IMR-90 (cell line): Measurements from ENCODE around the gene UBA7. TPM values are rescaled to one million over a fixed set of nuclear protein-coding genes. Genes with fewer than 3 reads are reported as not detected.

Experiments used
- ATAC-seq: fragments of 200-7000 bp; cut with Tn5 transposase; 2 replicates; pipeline ENCODE4 v1.9.1; 2020; ENCODE audit warnings: low read depth, mild to moderate bottlenecking, moderate library complexity
- BruUV-seq: library from RNA; stranded (reverse); fragments of 400-500 nt; replicated peaks from 2 replicates; lab custom pipeline; 2021; lab: Mats Ljungman, UMichigan
- CTCF ChIA-PET: fragments of 300-600 bp; formaldehyde crosslinking; extraction: SDS; loops from one replicate; lab custom pipeline; 2021; ENCODE audit warnings: antibody characterized with exemption; lab: Yijun Ruan, JAX
- POLR2A ChIA-PET: fragments of 300-600 bp; sonication (Branson Sonifier 250); formaldehyde crosslinking; loops from one replicate; lab custom pipeline; 2022; ENCODE audit warnings: antibody characterized with exemption; ENCODE audit not compliant: unreplicated experiment; lab: Charles Lee
- DNase-seq: peaks from one replicate; pipeline ENCODE4 v3.0.0; 2013
- H2AFZ ChIP-seq: replicated peaks from 2 replicates; pipeline ENCODE3; 2013; ENCODE audit warnings: low read length, mild to moderate bottlenecking; ENCODE audit not compliant: poor library complexity
- H2AK5ac ChIP-seq: 2 replicates; pipeline ENCODE4 v1.6.1; 2013; ENCODE audit warnings: low read depth, low read length, inconsistent platforms
- H2AK9ac ChIP-seq: replicated peaks from 2 replicates; pipeline ENCODE3; 2013; ENCODE audit warnings: mild to moderate bottlenecking, low read depth, low read length, moderate library complexity; ENCODE audit not compliant: poor library complexity
- H2BK120ac ChIP-seq: 2 replicates; pipeline ENCODE4 v1.6.1; 2013; ENCODE audit warnings: low read depth, low read length, inconsistent platforms
- H2BK15ac ChIP-seq: 3 replicates; pipeline ENCODE4 v1.6.1; 2013; ENCODE audit warnings: low read depth, low read length, inconsistent platforms
- H2BK20ac ChIP-seq: 2 replicates; pipeline ENCODE4 v1.6.1; 2013; ENCODE audit warnings: low read depth, mild to moderate bottlenecking, inconsistent platforms, low read length, moderate library complexity
- H2BK5ac ChIP-seq: 2 replicates; pipeline ENCODE4 v1.6.1; 2013; ENCODE audit warnings: mild to moderate bottlenecking, low read depth, low read length, inconsistent platforms; ENCODE audit not compliant: poor library complexity, severe bottlenecking
- H3K14ac ChIP-seq: replicated peaks from 2 replicates; pipeline ENCODE4 v1.6.1; 2013; ENCODE audit warnings: low read depth, low read length, inconsistent platforms
- H3K18ac ChIP-seq: 2 replicates; pipeline ENCODE4 v1.6.1; 2013; ENCODE audit warnings: low read depth, low read length, control low read depth
- H3K23ac ChIP-seq: 2 replicates; pipeline ENCODE4 v1.6.1; 2013; ENCODE audit warnings: low read depth, low read length, inconsistent platforms
- H3K27ac ChIP-seq: 2 replicates; pipeline ENCODE4 v1.5.1; 2013; ENCODE audit warnings: mild to moderate bottlenecking, control low read depth, low read length; ENCODE audit not compliant: insufficient read depth
- H3K27me3 ChIP-seq: 2 replicates; pipeline ENCODE4 v1.6.1; 2013; ENCODE audit warnings: low read length; ENCODE audit not compliant: control insufficient read depth, insufficient read depth
- H3K36me3 ChIP-seq: 2 replicates; pipeline ENCODE4 v1.6.1; 2013; ENCODE audit warnings: low read length, mixed read lengths; ENCODE audit not compliant: control insufficient read depth, insufficient read depth
- H3K4ac ChIP-seq: 2 replicates; pipeline ENCODE4 v1.6.1; 2013; ENCODE audit warnings: low read depth, low read length, inconsistent platforms
- H3K4me1 ChIP-seq: 2 replicates; pipeline ENCODE4 v1.6.1; 2013; ENCODE audit warnings: low read length, mixed read lengths; ENCODE audit not compliant: control insufficient read depth, insufficient read depth
- H3K4me2 ChIP-seq: 2 replicates; pipeline ENCODE4 v1.6.1; 2013; ENCODE audit warnings: low read depth, mild to moderate bottlenecking, control low read depth, low read length, moderate library complexity
- H3K4me3 ChIP-seq: 2 replicates; pipeline ENCODE4 v1.5.1; 2013; ENCODE audit warnings: low read depth, mild to moderate bottlenecking, control low read depth, low read length, moderate library complexity; ENCODE audit not compliant: insufficient read depth
- H3K56ac ChIP-seq: 2 replicates; pipeline ENCODE4 v1.6.1; 2013; ENCODE audit warnings: low read length, inconsistent platforms; ENCODE audit not compliant: insufficient read depth; ENCODE audit errors: extremely low read depth
- H3K79me1 ChIP-seq, 2 experiments: 2 replicates each; pipeline ENCODE4 v1.6.1; 2013; ENCODE audit warnings: low read length in 2 of 2, inconsistent platforms in 1 of 2, low read depth in 1 of 2
- H3K9ac ChIP-seq: 2 replicates; pipeline ENCODE4 v1.6.1; 2013; ENCODE audit warnings: low read depth, low read length, control low read depth
- H3K9me1 ChIP-seq: 2 replicates; pipeline ENCODE4 v1.6.1; 2013; ENCODE audit warnings: low read length, inconsistent platforms; ENCODE audit not compliant: insufficient read depth
- H3K9me3 ChIP-seq: 2 replicates; pipeline ENCODE4 v1.6.1; 2013; ENCODE audit warnings: low read length; ENCODE audit not compliant: control insufficient read depth, insufficient read depth
- H4K20me1 ChIP-seq: 2 replicates; pipeline ENCODE4 v1.6.1; 2013; ENCODE audit warnings: low read length, inconsistent platforms; ENCODE audit not compliant: insufficient read depth
- H4K5ac ChIP-seq: 2 replicates; pipeline ENCODE4 v1.6.1; 2013; ENCODE audit warnings: mild to moderate bottlenecking, low read depth, low read length, control low read depth
- H4K8ac ChIP-seq, 2 experiments: 2 replicates each; pipeline ENCODE4 v1.6.1; 2013; ENCODE audit warnings: low read depth in 2 of 2, low read length in 2 of 2, control low read depth in 1 of 2, inconsistent platforms in 1 of 2
- H4K91ac ChIP-seq: 2 replicates; pipeline ENCODE4 v1.6.1; 2013; ENCODE audit warnings: low read depth, low read length, inconsistent platforms; ENCODE audit not compliant: insufficient read depth
- BHLHE40 ChIP-seq: fragments of 150-350 bp; IDR thresholded peaks from 2 replicates; pipeline ENCODE4 v1.6.1; 2016; ENCODE audit warnings: mild to moderate bottlenecking, low read depth, low read length
- CEBPB ChIP-seq: IDR thresholded peaks from 2 replicates; pipeline ENCODE4 v1.6.1; 2012; ENCODE audit warnings: low read depth, low read length, improper control_type of control experiment
- CHD1 ChIP-seq: IDR thresholded peaks from 2 replicates; pipeline ENCODE4 v1.6.1; 2012; ENCODE audit warnings: low read depth, low read length, improper control_type of control experiment
- FOS ChIP-seq: fragments of 150-350 bp; IDR thresholded peaks from 2 replicates; pipeline ENCODE4 v1.6.1; 2016; ENCODE audit warnings: low read depth, low read length
- MAFK ChIP-seq: IDR thresholded peaks from 2 replicates; pipeline ENCODE4 v1.6.1; 2012; ENCODE audit warnings: low read depth, low read length, improper control_type of control experiment
- MAZ ChIP-seq: IDR thresholded peaks from 2 replicates; pipeline ENCODE4 v1.6.1; 2012; ENCODE audit warnings: low read depth, mild to moderate bottlenecking, low read length, improper control_type of control experiment, moderate library complexity, borderline replicate concordance
- NFE2L2 ChIP-seq: fragments of 150-350 bp; IDR thresholded peaks from 2 replicates; pipeline ENCODE4 v1.6.1; 2016; ENCODE audit warnings: low read depth, mild to moderate bottlenecking, low read length
- POLR2A ChIP-seq: IDR thresholded peaks from 2 replicates; pipeline ENCODE4 v1.6.1; 2012; ENCODE audit warnings: mild to moderate bottlenecking, low read depth, low read length
- RAD21 ChIP-seq: IDR thresholded peaks from 2 replicates; pipeline ENCODE4 v1.6.1; 2012; ENCODE audit warnings: low read length, improper control_type of control experiment
- SMC3 ChIP-seq: fragments of 150-350 bp; IDR thresholded peaks from 2 replicates; pipeline ENCODE4 v1.6.1; 2016; ENCODE audit warnings: low read depth, mild to moderate bottlenecking, antibody characterized with exemption, low read length, moderate library complexity
- USF2 ChIP-seq: fragments of 150-350 bp; IDR thresholded peaks from 2 replicates; pipeline ENCODE4 v1.6.1; 2017; ENCODE audit warnings: mild to moderate bottlenecking, antibody characterized with exemption, low read length, low read depth
- WGBS, 2 experiments: methylation state at CpG; one replicate each; pipeline versions ENCODE4 v1.1.5 to v1.1.7; 2013; ENCODE audit warnings: missing lambda C conversion rate in 2 of 2; ENCODE audit not compliant: insufficient read length in 1 of 2; ENCODE audit errors: extremely low coverage in 2 of 2; 5-methylcytosine and 5-hydroxymethylcytosine counted together
- dilution Hi-C: fragments of 300-500 bp; cut with HindIII; formaldehyde crosslinking; loops from one replicate; pipeline ENCODE4 v1.14.3; 2018; ENCODE audit warnings: low sequenced_read_pairs; ENCODE audit not compliant: unreplicated experiment
- in situ Hi-C: fragments of 300-500 bp; cut with MboI; formaldehyde crosslinking; loops from 3 replicates; pipeline ENCODE4 v1.14.3; 2019; ENCODE audit warnings: low sequenced_read_pairs, inconsistent platforms, mixed read lengths
- intact Hi-C: fragments of 100-400 bp; cut with micrococcal nuclease; formaldehyde crosslinking; loops from 2 replicates; pipeline ENCODE4 v1.10.0; 2022
- polyA plus RNA-seq, 3 experiments: library from polyadenylated mRNA; depleted of rRNA; stranded (reverse); fragments of >200 nt; gene quantifications; 2 replicates each; pipeline ENCODE4 v1.2.3, GENCODE V29; 2012; ENCODE audit warnings: low replicate concordance in 1 of 3
- total RNA-seq: library from RNA; depleted of rRNA; stranded (reverse); fragments of >200 nt; gene quantifications from 2 replicates; pipeline ENCODE4 v1.2.3, GENCODE V29; 2012

The UBA7 gene
- total and polyA plus RNA-seq, 2 of the 4 experiments (the other 2 are of a cell fraction) = 18.6 to 57.8 TPM

- peaks cover 14% of the 10 kb centered on the region for H4K20me1 ChIP-seq
- POLR2A ChIA-PET = interaction anchor here (0.6 kb wide), 1 partner anchor 17 kb away, joined by 7 read pairs; the partner anchor contains the start of gene INKA1
- H3K36me3 ChIP-seq = peaks cover 10% of the 10 kb centered on the region
- H3K9ac ChIP-seq = peak within 1 kb of the TSS; percentile 78
- peak within 1 kb of the TSS; percentile 91 for H2AK9ac ChIP-seq
- peak within 1 kb of the TSS; percentile 10; the same call in 1 of the 2 replicates for H3K18ac ChIP-seq
- CTCF ChIA-PET = interaction anchor here (0.7 kb wide), 1 partner anchor 42 kb away, joined by 3 read pairs; no protein-coding TSS in a partner anchor
- H3K9me3 ChIP-seq = no peaks in the 10 kb centered on the region
- no peak within 1 kb of the TSS for H2BK15ac ChIP-seq
- H3K14ac ChIP-seq = peak within 1 kb of the TSS; percentile 93
- H4K5ac ChIP-seq = peak within 1 kb of the TSS; percentile 92
- H4K91ac ChIP-seq = peak within 1 kb of the TSS; percentile 88
- ATAC-seq = peak; percentile 99
- no TSS peak for BruUV-seq
- peak within 1 kb of the TSS; percentile 89 for H2AFZ ChIP-seq
- H3K79me1 ChIP-seq = peaks cover 4 to 45% of the 10 kb centered on the region in 2 experiments
- in situ Hi-C loops (no loop called here), dilution Hi-C loops (no loop called here), intact Hi-C loops (no loop called here)
- H3K4me1 ChIP-seq = peaks cover 9% of the 10 kb centered on the region
- H2BK5ac ChIP-seq = peak within 1 kb of the TSS; percentile 61
- DNase-seq = peak; percentile 100
- WGBS, 2 experiments = 8% methylated on average over 33 of the region's 55 CpGs; no CpG with 5 or more reads in 1 of the 2 experiments
- no peak within 1 kb of the TSS for H2BK120ac ChIP-seq
- peak within 1 kb of the TSS; percentile 96 for H3K4me2 ChIP-seq
- H2AK5ac ChIP-seq = peak within 1 kb of the TSS; percentile 89
- H3K4me3 ChIP-seq = peak within 1 kb of the TSS; percentile 64
- H3K27me3 ChIP-seq = no peaks in the 10 kb centered on the region
- TF ChIP-seq POLR2A (peak; percentile 57), SMC3 (no peak), MAFK (no peak), CEBPB (no peak), USF2 (peak; percentile 100), MAZ (peak; percentile 57; the same call in 1 of the 2 replicates), NFE2L2 (no peak), BHLHE40 (peak; percentile 97), FOS (peak; percentile 70), CHD1 (no peak), RAD21 (no peak)
- peaks cover 8% of the 10 kb centered on the region for H3K9me1 ChIP-seq
- H3K56ac ChIP-seq = peak within 1 kb of the TSS; percentile 93
- H2BK20ac ChIP-seq = 0 out of 2 replicates have a peak within 1 kb of the TSS, but pooled peaks have one; percentile 20
- H3K27ac ChIP-seq = peak within 1 kb of the TSS; percentile 85
- peak within 1 kb of the TSS; percentile 85 for H3K4ac ChIP-seq
- peak within 1 kb of the TSS; percentile 99 for H3K23ac ChIP-seq
- H4K8ac ChIP-seq = peak within 1 kb of the TSS; percentile 92 to 99
Observed at GRCh38 chr3:49786357-49787181, 27.2 kb downstream of the UBA7 start, which contains the start of gene IP6K1. TSS of gene IP6K1 (minus strand) at chr3:49786542. CDS start at chr3:49748040, 38,502 bp downstream.
